WERI-Rb-1 (cell line): ENCODE measurements around the gene RNF17.
"Not testable (repeated sequence)": the region's sequence is repeated elsewhere in the genome, so short reads cannot be mapped to it uniquely, and the experiment has no call there.

Experiments
- DNase-seq: peaks from one replicate; pipeline ENCODE4 v3.0.0-alpha.2; 2020
- H3K27ac ChIP-seq: fragments of 250-450 bp; sonication (Bioruptor Pico); 2 replicates; pipeline ENCODE4 v1.5.1; 2020; ENCODE audit warnings: mild to moderate bottlenecking, moderate library complexity
- H3K27me3 ChIP-seq: fragments of 250-450 bp; sonication (Bioruptor Pico); 2 replicates; pipeline ENCODE4 v1.5.1; 2021; ENCODE audit warnings: mild to moderate bottlenecking, low read depth, moderate library complexity; ENCODE audit not compliant: insufficient read depth, severe bottlenecking
- H3K36me3 ChIP-seq: fragments of 250-450 bp; sonication (Bioruptor Pico); 2 replicates; pipeline ENCODE4 v1.5.1; 2020; ENCODE audit warnings: mild to moderate bottlenecking, moderate library complexity
- H3K4me3 ChIP-seq: 2 replicates; pipeline ENCODE4 v1.5.1; 2011; ENCODE audit warnings: low read depth, mild to moderate bottlenecking, control low read depth, low read length
- H3K9me3 ChIP-seq: fragments of 250-450 bp; sonication (Bioruptor Pico); 2 replicates; pipeline ENCODE4 v1.5.1; 2021; ENCODE audit warnings: mild to moderate bottlenecking, moderate library complexity; ENCODE audit not compliant: severe bottlenecking
- CTCF ChIP-seq: IDR thresholded peaks from 2 replicates; pipeline ENCODE4 v1.5.1; 2011; ENCODE audit warnings: low read depth, mild to moderate bottlenecking, control low read depth, inconsistent platforms, low read length

RNF17 gene

GRCh38 chr13:24827799-24828198, 63.8 kb downstream of the RNF17 start:
- Histone ChIP-seq H3K9me3 (no peaks in the 10 kb centered on the region), H3K27ac (no peak overlapping the region), H3K4me3 (no peak overlapping the region), H3K36me3 (no peaks in the 10 kb centered on the region), H3K27me3 (no peaks in the 10 kb centered on the region)
- TF ChIP-seq CTCF = no peak
- DNase-seq = no peak

DNA sequence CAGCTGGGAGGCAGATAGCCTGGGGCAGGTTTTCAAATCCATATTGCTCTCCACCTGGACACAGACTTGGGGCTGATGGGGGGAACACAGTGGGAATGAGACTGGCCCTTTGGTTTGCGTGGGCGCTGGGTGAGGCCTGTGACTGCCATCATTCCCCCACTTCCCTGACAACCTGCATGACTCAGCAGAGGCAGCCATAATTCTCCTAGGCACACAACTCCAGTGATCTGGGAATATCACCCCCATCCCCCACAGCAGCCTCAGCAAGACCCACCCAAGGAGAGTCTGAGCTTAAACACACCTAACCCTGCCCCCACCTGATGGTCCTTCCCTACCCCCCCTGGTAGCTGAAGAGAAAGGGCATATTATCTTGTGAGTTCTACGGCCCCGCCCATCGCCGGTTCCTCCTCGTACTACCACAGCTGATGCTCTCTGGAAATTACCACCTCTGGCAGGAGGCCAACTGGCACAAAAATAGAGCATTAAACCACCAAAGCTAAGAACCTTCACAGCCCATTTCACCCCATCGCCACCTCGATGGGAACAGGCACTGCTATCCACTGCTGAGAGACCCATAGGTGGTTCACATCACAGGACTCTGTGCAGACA, 71.0 kb downstream of the RNF17 start:
- Histone ChIP-seq H3K27ac (no peak overlapping the region), H3K36me3 (no peaks in the 10 kb centered on the region), H3K27me3 (no peaks in the 10 kb centered on the region), H3K9me3 (peaks cover 2% of the 10 kb centered on the region), H3K4me3 (no peak overlapping the region)
- no peak for TF ChIP-seq CTCF
- DNase-seq = no peak

- not testable (repeated sequence) for H3K27me3 ChIP-seq, H3K9me3 ChIP-seq, H3K36me3 ChIP-seq, H3K4me3 ChIP-seq, DNase-seq, H3K27ac ChIP-seq
These were observed 73.6 kb downstream of the RNF17 start for GRCh38 chr13:24837528-24837927.

DNA sequence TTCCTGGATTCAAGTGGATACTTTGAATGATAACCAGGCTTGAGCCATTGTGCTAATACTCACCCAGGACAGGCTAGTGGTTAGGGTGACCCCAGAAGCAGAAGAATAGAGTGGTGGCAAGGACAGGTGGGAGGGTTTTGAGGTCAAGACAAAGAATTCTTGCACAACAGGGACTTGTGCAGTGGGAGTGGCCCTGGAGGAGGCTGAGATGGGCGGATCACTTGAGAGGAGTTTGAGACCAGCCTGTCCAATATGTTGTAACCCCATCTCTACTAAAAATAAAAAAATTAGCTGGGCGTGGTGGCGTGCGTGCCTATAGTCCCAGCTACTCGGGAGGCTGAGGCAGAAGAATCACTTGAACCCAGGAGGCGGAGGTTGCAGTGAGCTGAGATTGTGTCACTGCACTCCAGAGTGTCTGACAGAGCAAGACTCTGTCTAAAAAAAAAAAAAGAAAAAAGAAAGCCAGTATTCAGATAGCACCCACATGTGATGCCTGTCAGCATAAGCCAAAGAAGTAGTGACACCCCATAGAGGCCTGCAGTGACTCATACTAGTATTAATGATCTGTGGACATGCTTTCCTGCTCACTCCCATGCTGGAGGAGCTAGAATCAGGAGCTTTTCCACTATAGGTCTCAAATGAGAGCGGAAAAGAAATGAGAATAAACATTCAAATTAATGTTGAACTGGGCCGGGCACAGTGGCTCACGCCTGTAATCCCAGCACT, 78.7 kb downstream of the RNF17 start:
- H3K36me3 ChIP-seq = no peaks in the 10 kb centered on the region
- no peak overlapping the region for H3K4me3 ChIP-seq
- H3K27me3 ChIP-seq = no peaks in the 10 kb centered on the region
- no peak overlapping the region for H3K27ac ChIP-seq
- no peak for TF ChIP-seq CTCF
- H3K9me3 ChIP-seq = no peaks in the 10 kb centered on the region
- DNase-seq = no peak

DNA sequence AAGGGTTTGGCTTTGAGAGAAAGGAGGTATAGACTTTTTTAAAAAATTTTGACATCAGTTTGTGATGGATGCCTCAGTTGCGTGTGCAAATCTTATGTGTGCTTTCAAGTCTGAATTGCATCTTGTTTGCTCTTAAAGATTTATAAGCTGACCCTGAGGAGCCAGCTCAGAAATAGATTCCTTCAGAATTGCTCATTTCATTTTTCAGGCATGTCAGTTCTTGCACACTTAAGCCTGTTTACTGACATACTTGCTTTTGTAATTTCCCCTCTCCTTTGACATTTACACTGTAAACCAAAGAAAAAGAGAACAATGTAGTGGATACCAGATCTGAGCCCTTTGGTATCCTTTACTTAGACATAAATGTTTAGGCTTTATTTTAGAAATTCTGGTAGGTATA, 87.6 kb downstream of the RNF17 start:
- H3K9me3 ChIP-seq = no peaks in the 10 kb centered on the region
- no peak for DNase-seq
- no peaks in the 10 kb centered on the region for H3K36me3 ChIP-seq
- H3K27me3 ChIP-seq = no peaks in the 10 kb centered on the region
- no peak overlapping the region for H3K27ac ChIP-seq
- no peak overlapping the region for H3K4me3 ChIP-seq
- no peak for TF ChIP-seq CTCF

DNA sequence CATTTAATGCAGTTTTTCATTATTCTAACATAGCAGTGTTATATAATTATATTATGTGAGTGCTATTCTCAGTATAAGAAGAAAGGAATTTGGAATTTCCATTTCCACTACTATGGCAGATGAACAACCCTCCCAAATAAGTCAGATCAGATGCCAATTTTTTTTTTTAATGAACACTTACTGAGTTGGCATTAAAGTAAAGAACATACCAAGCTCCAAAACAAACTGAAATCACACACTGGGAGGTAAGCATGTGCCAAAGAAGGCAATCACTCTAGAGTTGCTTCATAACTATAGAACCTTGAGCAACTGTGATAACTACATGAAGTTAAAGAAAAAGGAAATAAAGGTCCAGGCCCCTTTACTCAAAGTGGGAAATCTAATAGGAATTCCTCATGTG, 90.3 kb downstream of the RNF17 start:
- Histone ChIP-seq H3K27ac (no peak overlapping the region), H3K27me3 (no peaks in the 10 kb centered on the region), H3K4me3 (no peak overlapping the region), H3K9me3 (no peaks in the 10 kb centered on the region), H3K36me3 (no peaks in the 10 kb centered on the region)
- no peak for TF ChIP-seq CTCF
- DNase-seq = no peak
